ENCODE data around the gene TSPAN18.
A peak's percentile ranks its signal among the peaks of the same experiment; 100 is the strongest.

Gene TSPAN18

DNA sequence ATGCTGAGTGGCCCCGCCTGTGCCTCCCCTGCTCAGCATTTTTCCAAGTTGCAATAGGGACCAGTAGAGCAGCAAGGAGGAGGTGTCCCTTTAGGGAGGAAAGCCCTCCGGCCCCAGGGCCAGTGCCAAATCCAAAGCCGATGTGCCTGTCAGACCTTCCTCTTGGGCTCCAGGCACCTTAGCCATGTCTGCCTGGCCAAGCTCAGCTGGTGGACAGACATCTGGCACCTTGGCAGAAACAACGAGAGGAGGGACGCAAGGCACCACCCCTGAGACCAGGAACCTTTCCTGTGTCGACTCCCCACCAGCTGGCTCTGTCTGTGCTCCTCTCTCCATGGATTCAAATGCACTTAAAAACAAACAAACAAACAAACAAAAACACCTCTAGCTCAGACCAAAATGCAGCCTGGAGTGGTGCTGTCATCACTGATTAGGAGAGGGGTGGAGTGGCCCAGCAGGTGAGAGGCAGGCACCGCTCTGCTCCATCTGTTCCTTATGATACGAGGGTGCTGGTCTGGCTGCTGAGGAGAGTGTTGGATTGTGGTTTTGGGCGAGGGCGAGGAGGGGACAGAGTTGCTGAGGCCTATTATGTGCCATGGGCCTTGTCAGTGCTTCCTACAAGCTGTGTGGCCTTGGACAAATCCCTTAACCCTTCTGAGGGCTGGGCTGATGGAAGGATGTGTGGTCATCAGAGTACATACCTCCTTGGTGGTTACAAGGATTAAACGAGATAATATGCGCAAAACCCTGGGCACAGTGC is 177.7 kb downstream of the TSPAN18 start:
- DNase-seq, result no peak

- DNase-seq, result no peak
Measured at GRCh38 chr11:44905131-44905866, 178.5 kb downstream of the TSPAN18 start.

- no peak for DNase-seq
Measured at GRCh38 chr11:44906649-44907048, 179.9 kb downstream of the TSPAN18 start.

GRCh38 chr11:44909557-44909956 is 182.8 kb downstream of the TSPAN18 start:
- no peak for DNase-seq

- no peak for DNase-seq
Measured at GRCh38 chr11:44910591-44910990, 183.8 kb downstream of the TSPAN18 start.

DNA sequence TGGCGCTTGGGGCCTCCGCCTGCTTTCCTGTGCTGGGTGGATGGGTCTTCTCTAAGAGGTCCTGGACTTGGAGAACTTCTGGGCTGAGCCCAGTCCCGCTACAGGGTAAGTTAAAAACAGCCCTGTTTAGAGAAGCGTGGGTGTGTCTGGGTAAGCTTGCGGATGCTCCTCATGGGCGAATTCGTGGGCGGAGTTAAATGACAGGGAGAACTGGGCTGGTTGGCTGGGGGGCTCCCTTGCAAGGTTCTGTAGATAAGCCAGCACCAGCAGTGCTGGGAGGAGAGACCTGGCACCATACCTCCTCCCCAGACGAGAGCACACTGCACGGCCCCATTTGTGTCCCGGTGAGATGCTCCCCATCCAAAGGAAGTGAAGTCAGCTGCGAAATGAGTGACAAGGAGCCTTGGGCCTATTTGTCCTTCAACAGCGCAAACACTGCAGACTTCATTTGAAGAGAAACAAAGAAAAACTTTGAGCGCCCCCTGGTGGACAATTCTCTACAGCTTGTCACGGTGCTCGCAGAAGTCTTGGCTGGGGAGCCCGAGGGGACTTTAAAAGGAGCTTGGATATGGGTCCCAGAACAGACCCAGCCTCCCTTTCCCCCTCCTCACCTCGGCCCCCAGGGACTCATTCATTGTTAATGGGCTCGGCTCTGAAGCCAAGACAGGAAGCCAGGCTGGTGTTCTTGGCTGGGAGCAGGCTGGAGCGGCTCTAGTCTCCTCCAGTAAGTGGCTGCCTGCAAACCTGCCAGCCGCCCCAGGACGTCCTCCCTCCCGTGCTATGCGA is 184.5 kb downstream of the TSPAN18 start:
- DNase-seq, result peak; percentile 50

DNA sequence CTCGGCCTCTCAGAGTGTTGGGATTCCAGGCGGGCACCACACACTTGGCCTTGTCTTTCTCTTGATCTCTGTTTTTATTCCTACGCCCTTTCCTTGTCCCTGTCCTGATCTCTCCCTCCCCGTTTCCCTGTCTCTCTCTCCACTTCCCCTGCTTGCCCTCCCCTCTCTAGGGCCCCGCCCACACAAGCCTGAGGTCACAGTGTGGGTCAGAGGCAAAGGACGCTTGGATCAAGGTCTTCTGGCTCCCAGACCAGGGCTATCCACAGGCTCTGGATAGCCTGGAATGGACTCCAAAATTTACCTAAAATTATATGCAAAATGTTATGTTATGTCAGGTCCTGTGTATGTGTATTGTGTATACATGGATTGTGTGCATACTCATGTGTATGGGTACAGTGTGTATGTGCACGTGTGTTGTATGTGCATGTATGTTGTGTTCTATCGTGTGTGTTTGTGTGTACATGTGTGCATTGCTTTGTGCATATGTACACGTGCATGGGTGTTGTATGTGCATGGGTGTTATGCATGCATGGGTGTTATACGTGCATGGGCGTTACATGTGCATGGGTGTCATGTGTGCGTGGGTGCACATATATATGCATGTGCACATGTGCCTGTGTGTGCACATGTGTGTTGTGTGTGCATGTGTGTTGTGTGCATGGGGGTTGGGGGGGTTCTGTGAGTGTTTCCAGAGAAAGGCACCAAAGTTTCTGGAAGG is 185.7 kb downstream of the TSPAN18 start:
- DNase-seq, result no peak

- no peak for DNase-seq
Measured at GRCh38 chr11:44913502-44913901, 186.7 kb downstream of the TSPAN18 start.

DNA sequence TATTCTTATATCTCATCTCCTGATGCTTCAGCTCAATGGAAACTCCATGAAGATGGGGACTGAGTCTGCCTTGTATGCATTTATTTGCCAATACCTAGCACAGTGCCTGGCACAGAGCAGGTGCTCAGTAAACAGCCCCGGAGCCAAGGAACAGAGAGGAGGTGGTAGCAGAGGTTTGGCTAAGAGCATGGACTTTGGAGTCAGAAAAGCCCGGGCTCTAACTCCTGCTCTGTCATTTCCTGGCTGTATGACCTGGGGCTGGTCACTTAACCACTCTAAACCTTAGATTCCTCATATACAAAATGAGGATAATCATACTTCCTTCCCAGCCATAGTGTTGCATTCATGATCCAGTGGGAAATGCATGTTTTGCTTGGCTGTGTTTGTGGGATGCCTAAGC is 187.3 kb downstream of the TSPAN18 start:
- DNase-seq, result no peak

DNA sequence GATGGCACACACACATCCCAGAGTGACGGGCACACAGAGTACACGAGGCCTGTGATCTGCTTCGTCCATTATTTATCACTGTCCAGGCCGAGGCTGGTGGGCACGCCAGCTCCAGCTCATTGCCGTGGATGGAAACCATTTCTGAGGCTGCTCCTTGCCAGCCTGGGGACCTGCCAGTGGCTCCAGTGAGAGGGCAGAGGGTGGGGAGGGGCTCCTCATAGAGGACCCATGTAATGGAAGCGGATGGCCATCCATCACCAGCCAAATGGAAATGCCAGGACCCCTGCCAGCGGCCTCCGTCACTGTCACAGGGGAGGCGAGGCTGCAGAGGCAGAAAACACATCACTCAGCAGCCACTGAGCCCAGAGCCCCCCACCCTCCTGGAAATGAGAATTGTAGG is 188.2 kb downstream of the TSPAN18 start:
- no peak for DNase-seq

DNA sequence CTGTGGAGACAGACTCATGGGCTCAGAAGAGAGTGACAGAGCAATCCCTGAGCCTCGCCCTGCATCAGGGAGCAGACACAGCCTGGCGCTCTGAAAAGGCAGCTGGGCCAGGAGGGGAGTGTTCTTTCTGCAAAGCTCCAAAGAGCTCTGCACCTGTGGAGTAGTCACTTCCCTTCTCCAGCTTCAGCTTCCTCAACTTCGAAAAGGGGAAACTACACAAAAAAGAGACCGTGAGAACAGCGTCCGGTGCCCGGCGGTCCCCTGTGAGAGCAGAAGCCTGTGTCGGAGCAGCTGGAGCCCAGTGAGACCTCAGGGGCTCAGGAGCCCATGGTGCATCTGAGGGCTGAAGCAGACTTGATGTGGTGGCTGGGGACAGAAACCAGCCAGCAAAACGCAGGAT is 188.9 kb downstream of the TSPAN18 start:
- DNase-seq, result no peak

- no peak for DNase-seq
Measured at GRCh38 chr11:44916331-44916730, 189.6 kb downstream of the TSPAN18 start.

DNA sequence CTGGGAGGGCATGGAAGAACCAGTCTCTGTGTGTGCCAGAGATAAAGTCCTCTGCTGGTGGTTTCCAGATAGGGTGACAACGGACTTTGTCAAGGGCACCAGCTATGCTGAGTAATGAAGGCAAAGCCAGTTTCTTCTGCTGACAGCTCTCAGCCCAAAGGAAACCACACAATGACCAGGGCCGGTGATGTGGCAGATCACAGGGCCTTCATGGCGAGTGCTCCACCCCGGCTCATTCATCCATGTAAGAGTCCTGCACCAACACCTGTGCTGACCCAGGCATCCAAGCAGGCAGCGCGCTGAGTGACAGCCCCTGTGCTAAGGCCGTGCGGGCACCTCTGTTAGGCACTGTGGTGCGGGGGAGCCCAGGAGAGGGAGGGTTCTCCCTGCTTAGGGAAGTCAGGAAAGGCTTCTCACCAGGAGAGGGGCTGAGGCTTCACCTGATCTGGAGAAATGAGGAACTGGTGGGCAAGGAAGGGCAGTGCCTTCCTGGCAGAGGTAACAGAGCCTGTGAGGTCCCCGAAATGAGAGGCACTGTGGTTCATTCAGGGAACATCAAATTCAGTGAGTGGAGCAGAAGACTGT is 190.1 kb downstream of the TSPAN18 start:
- DNase-seq, result no peak

DNA sequence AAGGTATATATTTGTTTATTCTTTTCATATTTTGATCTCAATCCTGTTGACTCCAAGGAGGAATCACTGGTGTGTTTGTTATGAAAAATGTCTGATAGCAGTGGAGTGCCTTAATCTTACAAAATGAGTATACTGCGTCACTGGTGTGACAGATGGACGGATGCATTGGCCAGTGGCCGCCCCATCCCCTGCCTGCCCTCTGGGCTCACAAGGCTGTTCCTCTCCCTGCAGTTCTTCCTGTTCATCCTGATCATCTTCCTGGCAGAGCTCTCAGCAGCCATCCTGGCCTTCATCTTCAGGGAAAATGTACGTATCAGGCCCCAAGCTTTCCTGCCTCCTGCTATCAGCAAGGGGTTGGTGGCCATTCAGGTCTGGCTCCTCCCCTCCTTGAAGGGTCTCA is 191.0 kb downstream of the TSPAN18 start:
- DNase-seq, result no peak

DNA sequence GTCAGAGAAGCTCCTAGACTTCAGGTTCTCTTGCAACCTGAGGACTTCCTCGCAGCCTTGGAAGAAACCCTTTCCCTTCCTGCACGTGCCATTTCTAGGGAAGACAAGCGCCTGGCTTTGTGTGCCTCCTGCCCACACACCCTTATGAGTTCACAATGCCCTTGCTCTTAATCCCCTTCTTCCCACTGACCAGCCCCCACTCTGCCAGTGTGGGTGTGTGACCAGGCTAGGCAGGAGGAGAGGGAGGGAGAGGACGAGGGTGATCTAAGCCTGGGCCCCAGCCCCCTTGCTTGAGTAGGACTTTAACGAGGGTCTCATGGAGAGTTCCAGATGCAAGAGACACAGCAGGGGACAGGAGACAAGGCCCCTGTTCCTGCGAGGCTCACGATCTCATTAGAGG is 193.7 kb downstream of the TSPAN18 start:
- no peak for DNase-seq

- DNase-seq, result no peak
Measured at GRCh38 chr11:44923115-44923514, 196.4 kb downstream of the TSPAN18 start.

- DNase-seq, result no peak
Measured at GRCh38 chr11:44923806-44924205, 197.0 kb downstream of the TSPAN18 start.

- no peak for DNase-seq
Measured at GRCh38 chr11:44926036-44926435, 199.3 kb downstream of the TSPAN18 start.

GRCh38 chr11:44927174-44927661 is 200.5 kb downstream of the TSPAN18 start:
- peak; percentile 64 for DNase-seq

DNA sequence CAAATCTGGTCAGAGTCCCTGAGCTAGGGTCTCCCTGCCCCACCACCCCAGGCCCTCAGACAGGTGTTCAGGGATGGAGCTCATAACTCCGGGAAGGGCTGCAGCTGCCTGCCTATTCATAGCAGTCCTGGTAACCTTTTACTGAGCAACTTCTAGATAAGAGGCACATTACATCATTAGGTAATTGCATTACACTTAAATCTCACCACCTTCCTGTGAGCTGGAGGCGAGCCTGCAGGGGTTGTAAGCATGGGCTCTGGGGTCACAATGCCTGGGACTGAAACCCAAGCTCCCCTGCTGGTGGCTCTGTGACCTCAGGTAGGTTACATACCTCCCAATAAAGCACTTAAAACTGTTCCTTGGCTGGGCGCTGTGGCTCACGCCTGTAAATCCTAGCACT is 201.4 kb downstream of the TSPAN18 start:
- no peak for DNase-seq

- DNase-seq, result no peak
Measured at GRCh38 chr11:44928816-44929215, 202.1 kb downstream of the TSPAN18 start.

GRCh38 chr11:44930588-44931302 is 204.0 kb downstream of the TSPAN18 start:
- DNase-seq, result no peak

All from NCI-H748 treated with DMSO at 0.1 percent for 48 hours (cell line).